Activated naive CD4-positive, alpha-beta T cell treated with anti-CD3 and anti-CD28 coated beads for 36 hours (primary cell): Measurements from ENCODE around the gene HTRA3. TPM values are rescaled to one million over a fixed set of nuclear protein-coding genes. Genes with fewer than 3 reads are reported as not detected.

Experiments used
- CTCF ChIA-PET: fragments of 350-600 bp; sonication (Branson Sonifier 250); formaldehyde crosslinking; loops from one replicate; lab custom pipeline; 2021; ENCODE audit warnings: antibody characterized with exemption; lab: Charles Lee
- DNase-seq: peaks from one replicate; pipeline ENCODE4 v3.0.0-alpha.2; 2020
- H3K27ac Mint-ChIP-seq: one replicate; pipeline ENCODE4 v1.8.0; 2021; ENCODE audit warnings: mild to moderate bottlenecking, mixed read lengths
- H3K27me3 Mint-ChIP-seq: one replicate; pipeline ENCODE4 v1.8.0; 2021; ENCODE audit warnings: low read depth, mixed read lengths
- H3K36me3 Mint-ChIP-seq: one replicate; pipeline ENCODE4 v1.8.0; 2021; ENCODE audit warnings: low read depth, mixed read lengths
- H3K4me1 Mint-ChIP-seq: one replicate; pipeline ENCODE4 v1.8.0; 2021; ENCODE audit warnings: low read depth, mixed read lengths
- H3K4me3 Mint-ChIP-seq: one replicate; pipeline ENCODE4 v1.8.0; 2021; ENCODE audit warnings: mild to moderate bottlenecking, moderate library complexity, mixed read lengths
- H3K9me3 Mint-ChIP-seq: one replicate; pipeline ENCODE4 v1.8.0; 2021; ENCODE audit warnings: mixed read lengths
- intact Hi-C: fragments of 100-400 bp; cut with micrococcal nuclease; formaldehyde crosslinking; loops from one replicate; pipeline ENCODE4 v1.15.1; 2023
- total RNA-seq, 2 experiments: library from RNA; stranded (reverse); gene quantifications; one replicate each; pipeline ENCODE4 v1.2.3, GENCODE V29; 2021

The HTRA3 gene
- total RNA-seq, 2 experiments from 2014 or later = not detected

DNA sequence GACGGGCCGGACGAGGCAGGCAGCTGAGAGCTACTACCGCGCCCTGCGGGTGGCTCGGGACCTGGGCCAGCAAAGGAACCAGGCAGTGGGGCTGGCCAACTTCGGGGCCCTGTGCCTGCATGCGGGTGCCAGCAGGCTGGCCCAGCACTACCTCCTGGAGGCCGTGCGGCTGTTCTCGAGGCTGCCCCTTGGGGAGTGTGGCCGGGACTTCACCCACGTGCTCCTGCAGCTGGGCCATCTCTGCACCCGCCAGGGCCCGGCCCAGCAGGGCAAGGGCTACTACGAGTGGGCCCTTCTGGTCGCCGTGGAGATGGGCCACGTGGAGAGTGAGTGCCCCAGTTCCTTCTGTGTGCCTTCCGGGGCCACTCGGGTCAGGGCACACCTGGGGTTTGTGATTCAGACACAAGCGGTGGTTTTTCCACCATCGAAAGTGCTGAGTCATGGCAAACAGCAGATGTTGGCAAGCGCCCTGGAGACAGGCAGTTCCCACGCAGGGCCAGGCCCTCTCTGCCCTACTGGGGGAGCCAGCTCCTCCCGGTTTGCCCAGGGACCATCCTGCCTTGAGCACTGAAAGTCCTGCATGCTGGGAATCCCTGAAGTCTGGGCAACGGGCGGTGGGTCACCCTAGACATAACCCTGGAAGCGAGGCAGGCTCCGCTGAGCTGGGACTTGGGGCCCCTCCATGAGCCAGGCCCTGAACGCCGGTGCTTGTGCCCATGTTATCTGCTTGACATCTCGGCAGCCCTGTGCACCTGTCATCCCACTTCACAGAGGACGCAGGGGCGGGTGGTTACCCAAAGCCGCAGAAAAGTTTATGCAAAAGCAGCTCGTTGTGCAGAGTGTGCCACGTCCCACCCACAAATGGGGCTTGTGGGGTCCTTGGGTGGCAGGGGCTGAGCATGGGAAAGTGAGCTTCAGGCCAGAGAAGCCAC, 41.0 kb upstream of the HTRA3 start:
- CTCF ChIA-PET = interaction anchor here (0.8 to 2.3 kb wide), 4 partner anchors 11 to 200 kb away, joined by 3 to 10 read pairs (median 4); no protein-coding TSS in a partner anchor
- intact Hi-C loops = loop anchor here (1.0 kb wide), 2 partner anchors 29 to 70 kb away; partner anchors contain the start of genes ABLIM2 and SH3TC1
- Mint-ChIP-seq H3K27me3 (no peaks in the 10 kb centered on the region), H3K27ac (no peak overlapping the region), H3K9me3 (no peaks in the 10 kb centered on the region), H3K4me3 (no peak overlapping the region), H3K4me1 (peaks cover 23% of the 10 kb centered on the region), H3K36me3 (peaks cover 11% of the 10 kb centered on the region)
- DNase-seq = peak; percentile 96

DNA sequence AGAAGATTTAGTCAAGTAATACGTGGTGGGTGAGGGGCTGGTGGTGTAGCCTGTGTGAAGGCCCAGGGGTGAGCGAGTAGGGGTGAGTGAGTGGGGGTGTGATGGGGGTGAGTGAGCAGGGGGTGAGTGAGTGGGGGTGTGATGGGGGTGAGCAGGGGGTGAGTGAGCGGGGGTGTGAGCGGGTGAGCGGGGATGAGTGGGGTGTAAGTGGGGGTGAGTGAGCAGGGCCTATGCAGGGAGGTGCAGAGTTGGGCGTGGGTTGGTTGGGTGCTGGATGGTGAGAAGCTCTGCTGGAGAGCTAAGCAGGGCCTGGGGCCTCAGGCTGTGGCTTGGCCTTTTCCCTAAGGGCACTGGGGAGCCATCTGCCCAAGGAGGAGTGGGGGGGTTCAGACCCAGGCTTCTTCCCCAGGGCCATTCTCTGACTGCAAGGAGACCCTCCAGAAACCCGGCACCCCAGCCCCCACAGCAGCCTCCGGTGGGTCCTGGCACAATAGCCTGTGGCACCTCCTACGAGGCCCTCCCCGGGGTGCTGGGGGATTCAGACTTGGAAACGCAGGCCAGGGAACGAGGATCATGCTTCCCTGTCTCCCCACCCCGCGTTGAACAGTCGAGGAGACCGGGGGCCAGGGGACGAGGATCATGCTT, 40.1 kb upstream of the HTRA3 start:
- Mint-ChIP-seq H3K27ac (no peak overlapping the region), H3K9me3 (no peaks in the 10 kb centered on the region), H3K4me3 (no peak overlapping the region), H3K36me3 (peaks cover 4% of the 10 kb centered on the region), H3K4me1 (peaks cover 23% of the 10 kb centered on the region), H3K27me3 (no peaks in the 10 kb centered on the region)
- DNase-seq = no peak
- intact Hi-C loops = no loop called here
- CTCF ChIA-PET = interaction anchor here (1.0 to 2.3 kb wide), 3 partner anchors 12 to 173 kb away, joined by 3 to 10 read pairs (median 4); no protein-coding TSS in a partner anchor

DNA sequence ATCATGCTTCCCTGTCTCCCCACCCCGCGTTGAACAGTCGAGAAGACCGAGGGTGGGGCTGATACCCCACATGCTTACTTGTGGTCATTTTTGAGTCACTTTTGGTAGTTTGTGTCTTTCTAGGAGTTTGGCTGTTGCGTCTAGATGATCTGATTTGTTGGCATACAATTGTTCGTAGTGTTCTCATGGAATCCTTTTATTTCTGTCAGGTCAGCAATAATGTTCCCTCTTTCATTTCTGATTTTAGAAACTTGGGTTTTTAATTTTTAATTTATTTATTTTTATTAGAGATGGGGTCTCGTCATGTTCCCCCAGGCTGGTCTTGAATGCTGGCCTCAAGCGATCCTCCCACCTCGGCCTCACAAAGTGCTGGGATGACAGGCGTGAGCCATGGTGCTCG, 39.5 kb upstream of the HTRA3 start:
- Mint-ChIP-seq H3K4me1 (peaks cover 19% of the 10 kb centered on the region), H3K36me3 (peaks cover 4% of the 10 kb centered on the region), H3K27me3 (no peaks in the 10 kb centered on the region), H3K4me3 (no peak overlapping the region), H3K27ac (no peak overlapping the region), H3K9me3 (no peaks in the 10 kb centered on the region)
- intact Hi-C loops = no loop called here
- CTCF ChIA-PET = interaction anchor here (2.3 kb wide), 1 partner anchor 12 kb away, joined by 10 read pairs; no protein-coding TSS in a partner anchor
- no peak for DNase-seq

DNA sequence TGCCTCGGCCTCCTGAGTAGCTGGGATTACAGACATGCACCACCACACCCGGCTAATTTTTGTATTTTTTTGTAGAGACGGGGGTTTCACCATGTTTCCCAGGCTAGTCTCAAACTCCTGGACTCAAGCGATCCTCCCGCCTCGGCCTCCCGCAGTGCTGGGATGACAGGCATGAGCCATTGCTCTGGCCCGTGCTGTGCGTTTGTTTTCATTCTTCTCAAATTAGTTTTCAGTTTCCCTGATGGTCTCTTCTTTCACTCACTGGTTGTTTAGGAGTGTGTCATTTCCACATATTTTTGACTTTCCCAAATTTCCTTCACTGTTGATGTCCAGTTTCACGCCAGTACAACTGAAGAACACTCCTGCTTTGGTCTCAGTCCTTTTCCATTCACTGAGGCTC, 38.7 kb upstream of the HTRA3 start:
- CTCF ChIA-PET = interaction anchor here (1.6 kb wide), 1 partner anchor 12 kb away, joined by 6 read pairs; no protein-coding TSS in a partner anchor
- H3K27ac Mint-ChIP-seq = no peak overlapping the region

DNA sequence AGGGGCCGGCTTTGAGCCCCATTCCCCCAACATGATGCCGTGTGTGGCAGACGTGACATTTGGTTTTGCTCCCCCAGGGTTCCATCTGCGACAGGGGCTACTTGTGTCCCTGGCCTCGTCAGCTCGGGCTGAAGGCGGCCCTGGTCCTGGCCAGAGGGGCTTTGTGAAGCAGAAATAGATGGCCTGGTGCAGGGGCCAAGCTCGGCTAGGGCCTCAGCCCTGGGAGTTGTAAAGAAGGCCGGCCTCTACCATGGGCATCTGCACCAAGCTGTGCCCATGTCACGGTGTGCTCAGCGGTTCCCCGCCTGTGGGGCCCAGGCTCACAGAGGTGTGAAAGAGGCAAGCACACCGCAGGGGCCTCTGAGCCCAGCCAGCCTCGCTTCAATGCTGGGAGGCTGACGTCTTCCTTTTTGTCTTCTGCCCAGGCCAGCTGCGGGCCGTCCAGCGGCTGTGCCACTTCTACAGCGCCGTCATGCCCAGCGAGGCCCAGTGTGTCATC, 38.0 kb upstream of the HTRA3 start:
- Mint-ChIP-seq H3K27me3 (no peaks in the 10 kb centered on the region), H3K4me3 (no peak overlapping the region), H3K9me3 (no peaks in the 10 kb centered on the region), H3K36me3 (peaks cover 1% of the 10 kb centered on the region), H3K4me1 (peaks cover 16% of the 10 kb centered on the region), H3K27ac (no peak overlapping the region)
- CTCF ChIA-PET = interaction anchor here (1.6 to 1.7 kb wide), 2 partner anchors 11 to 55 kb away, joined by 4 to 6 read pairs; no protein-coding TSS in a partner anchor
- intact Hi-C loops = no loop called here
- no peak for DNase-seq

More for the DNA sequence above, 38.7 kb upstream of the HTRA3 start:
- DNase-seq = no peak
- Mint-ChIP-seq H3K36me3 (peaks cover 4% of the 10 kb centered on the region), H3K4me1 (peaks cover 18% of the 10 kb centered on the region), H3K27me3 (no peaks in the 10 kb centered on the region), H3K9me3 (no peaks in the 10 kb centered on the region), H3K4me3 (no peak overlapping the region)
- intact Hi-C loops = no loop called here

DNA sequence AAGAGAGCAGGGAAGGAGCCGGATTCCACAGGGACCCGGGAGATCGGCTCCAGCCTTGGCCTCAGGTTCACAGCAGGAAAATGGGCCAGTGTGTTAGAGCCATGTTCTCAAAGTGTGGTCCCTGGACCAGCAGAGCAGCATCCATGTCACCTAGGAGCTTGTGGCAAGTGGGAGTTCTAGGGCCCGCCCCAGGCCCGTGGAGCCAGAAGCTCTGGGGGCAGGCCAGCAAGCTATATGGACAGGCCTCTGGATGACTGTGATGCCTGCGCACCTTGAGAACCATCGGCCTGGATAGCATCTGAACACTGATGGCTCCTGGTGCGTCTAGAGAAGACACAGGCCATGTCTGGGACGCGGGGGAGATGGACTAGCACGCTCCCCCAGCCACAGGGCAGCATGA, 36.8 kb upstream of the HTRA3 start:
- peaks cover 1% of the 10 kb centered on the region for H3K36me3 Mint-ChIP-seq
- no peaks in the 10 kb centered on the region for H3K27me3 Mint-ChIP-seq
- intact Hi-C loops = no loop called here
- H3K4me1 Mint-ChIP-seq = peaks cover 13% of the 10 kb centered on the region
- no peak overlapping the region for H3K4me3 Mint-ChIP-seq
- H3K27ac Mint-ChIP-seq = no peak overlapping the region
- no peak for DNase-seq
- CTCF ChIA-PET = interaction anchor here (1.6 to 1.7 kb wide), 2 partner anchors 10 to 56 kb away, joined by 4 to 6 read pairs; no protein-coding TSS in a partner anchor
- H3K9me3 Mint-ChIP-seq = no peaks in the 10 kb centered on the region

DNA sequence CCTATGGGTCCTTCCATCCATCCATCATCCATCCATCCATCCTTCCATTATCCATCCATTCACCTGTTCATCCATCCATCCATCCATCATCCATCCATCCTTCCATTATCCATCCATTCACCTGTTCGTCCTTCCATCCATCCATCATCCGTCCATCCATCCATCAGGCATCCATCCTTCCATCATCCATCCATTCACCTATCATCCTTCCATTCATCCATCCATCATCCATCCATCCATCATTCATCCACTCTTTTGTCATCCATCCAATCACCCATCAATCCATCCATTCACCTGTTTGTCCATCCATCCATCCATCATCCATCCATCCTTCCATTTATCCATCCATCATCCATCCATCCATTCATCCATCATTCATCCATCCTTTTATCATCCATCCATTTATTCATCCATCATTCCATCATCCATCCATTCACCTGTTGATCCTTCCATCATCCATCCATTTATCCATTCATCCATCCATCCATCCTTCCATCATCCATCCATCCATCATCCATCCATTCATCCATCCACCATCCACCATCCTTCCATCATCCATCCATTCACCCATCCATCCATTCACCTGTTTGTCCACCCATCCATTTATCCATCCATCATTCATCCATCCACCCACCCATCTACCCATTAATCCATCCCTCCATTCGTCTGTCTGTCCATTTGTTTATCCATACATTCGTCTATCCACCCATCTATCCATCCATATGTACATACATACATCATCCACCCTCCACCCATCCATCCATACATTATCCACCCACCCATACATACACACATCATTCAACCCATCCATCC, 35.7 kb upstream of the HTRA3 start:
- peaks cover 1% of the 10 kb centered on the region for H3K36me3 Mint-ChIP-seq
- no peak overlapping the region for H3K27ac Mint-ChIP-seq
- CTCF ChIA-PET = no interaction called here

DNA sequence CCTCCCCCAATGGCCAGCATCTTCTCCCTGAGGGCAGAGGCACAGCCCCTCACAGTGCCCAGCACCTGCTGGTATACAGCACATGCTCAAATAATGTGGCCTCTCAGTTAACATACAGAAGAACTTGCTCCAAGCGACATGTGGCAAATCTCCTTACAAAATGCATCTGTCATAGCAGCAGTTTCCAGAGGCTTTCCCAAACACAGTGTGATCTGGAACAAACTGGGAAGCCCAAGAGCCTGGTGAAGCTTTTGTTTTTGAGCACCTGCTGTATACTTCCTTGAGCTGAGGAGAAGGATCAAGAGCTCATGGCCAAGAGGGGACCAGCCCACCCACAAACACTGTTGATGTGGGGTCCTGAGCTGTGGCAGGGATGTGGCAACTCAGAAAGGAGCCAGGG, 34.8 kb upstream of the HTRA3 start:
- H3K36me3 Mint-ChIP-seq = peaks cover 1% of the 10 kb centered on the region
- no peak overlapping the region for H3K4me3 Mint-ChIP-seq
- H3K27me3 Mint-ChIP-seq = no peaks in the 10 kb centered on the region
- CTCF ChIA-PET = no interaction called here
- H3K9me3 Mint-ChIP-seq = no peaks in the 10 kb centered on the region
- H3K27ac Mint-ChIP-seq = no peak overlapping the region
- intact Hi-C loops = no loop called here
- H3K4me1 Mint-ChIP-seq = no peaks in the 10 kb centered on the region
- no peak for DNase-seq

More for the DNA sequence above, 35.7 kb upstream of the HTRA3 start:
- no peak overlapping the region for H3K4me3 Mint-ChIP-seq
- no peaks in the 10 kb centered on the region for H3K27me3 Mint-ChIP-seq
- no peak for DNase-seq
- peaks cover 3% of the 10 kb centered on the region for H3K4me1 Mint-ChIP-seq
- intact Hi-C loops = no loop called here
- H3K9me3 Mint-ChIP-seq = no peaks in the 10 kb centered on the region

DNA sequence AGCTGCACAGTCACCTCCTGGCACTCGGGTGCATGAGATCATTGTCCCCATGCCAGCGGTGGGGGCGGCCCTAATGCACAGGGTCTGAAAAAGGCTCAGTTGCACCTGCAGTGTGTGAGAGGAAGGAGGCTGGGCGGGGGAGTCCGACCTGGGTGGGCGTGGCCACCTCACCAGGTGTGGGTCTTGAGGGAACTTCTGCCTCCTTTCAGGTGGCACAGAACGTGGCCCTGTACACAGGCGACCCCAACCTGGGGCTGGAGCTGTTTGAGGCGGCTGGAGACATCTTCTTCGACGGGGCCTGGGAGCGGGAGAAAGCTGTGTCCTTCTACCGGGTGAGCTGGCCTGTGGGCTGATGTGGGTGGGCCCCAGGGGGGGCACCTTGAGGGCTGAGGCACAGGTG, 34.3 kb upstream of the HTRA3 start:
- H3K27ac Mint-ChIP-seq = no peak overlapping the region
- DNase-seq = no peak
- CTCF ChIA-PET = interaction anchor here (1.9 kb wide), 1 partner anchor 58 kb away, joined by 10 read pairs; no protein-coding TSS in a partner anchor
- H3K27me3 Mint-ChIP-seq = no peaks in the 10 kb centered on the region
- H3K4me3 Mint-ChIP-seq = no peak overlapping the region
- peaks cover 1% of the 10 kb centered on the region for H3K36me3 Mint-ChIP-seq
- no peaks in the 10 kb centered on the region for H3K9me3 Mint-ChIP-seq
- intact Hi-C loops = no loop called here
- H3K4me1 Mint-ChIP-seq = no peaks in the 10 kb centered on the region

DNA sequence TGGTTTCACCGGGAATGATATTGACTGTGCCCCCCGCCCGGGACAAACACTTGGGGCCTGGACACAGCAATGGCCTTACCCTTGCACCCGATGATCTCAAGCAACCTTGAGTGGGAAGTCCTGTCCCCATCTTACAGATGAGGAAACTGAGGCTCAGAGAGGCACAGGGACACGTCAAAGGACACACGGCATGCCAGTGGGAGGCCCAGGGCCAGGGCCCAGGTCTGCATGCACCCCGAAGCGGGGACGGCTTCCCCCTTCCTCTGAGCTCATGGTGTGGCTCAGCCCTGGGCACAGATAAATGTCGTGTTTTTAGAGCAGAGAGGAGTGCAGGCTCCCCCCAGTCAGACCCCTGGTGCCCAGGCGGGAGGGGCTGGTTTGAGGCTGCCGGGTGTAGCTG, 33.9 kb upstream of the HTRA3 start:
- CTCF ChIA-PET = interaction anchor here (1.9 kb wide), 1 partner anchor 59 kb away, joined by 10 read pairs; no protein-coding TSS in a partner anchor

DNA sequence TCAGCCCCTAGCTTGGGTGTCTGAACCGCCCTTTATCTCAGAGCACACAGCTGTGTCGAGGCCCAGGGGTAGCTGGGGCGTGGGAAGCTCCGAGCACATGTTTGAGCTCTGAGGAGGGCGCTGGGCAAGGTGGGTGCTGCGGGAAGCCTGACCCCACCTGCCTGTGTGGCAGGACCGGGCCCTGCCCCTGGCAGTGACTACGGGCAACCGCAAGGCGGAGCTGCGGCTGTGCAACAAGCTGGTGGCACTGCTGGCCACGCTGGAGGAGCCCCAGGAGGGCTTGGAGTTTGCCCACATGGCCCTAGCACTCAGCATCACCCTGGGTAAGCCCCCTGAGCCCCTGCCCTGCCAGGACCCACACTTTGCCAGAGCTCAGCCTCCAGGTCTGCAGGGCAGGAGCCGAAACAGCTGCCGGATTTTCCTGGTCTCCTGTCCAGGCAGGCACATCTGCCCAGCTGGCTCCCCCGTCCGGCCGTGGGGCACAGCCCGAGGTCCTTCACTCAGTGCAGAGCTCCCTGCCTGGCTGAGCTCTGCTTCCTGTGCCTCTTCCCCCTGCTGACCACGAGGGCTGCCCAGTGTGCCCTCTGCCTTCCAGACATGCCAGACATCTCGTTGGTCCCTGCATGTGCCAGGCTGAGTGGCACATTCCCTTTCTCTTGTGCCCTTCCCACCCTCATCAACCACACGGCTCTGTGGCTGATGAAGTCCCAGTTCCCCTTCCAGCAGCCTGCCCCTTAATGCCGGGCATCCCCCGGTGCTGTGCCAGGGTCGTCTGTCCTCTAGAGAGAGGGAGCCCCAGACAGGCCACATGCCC, 33.2 kb upstream of the HTRA3 start:
- intact Hi-C loops = no loop called here
- no peak for DNase-seq
- Mint-ChIP-seq H3K27ac (no peak overlapping the region), H3K9me3 (no peaks in the 10 kb centered on the region), H3K4me1 (no peaks in the 10 kb centered on the region), H3K36me3 (peaks cover 1% of the 10 kb centered on the region), H3K27me3 (no peaks in the 10 kb centered on the region), H3K4me3 (no peak overlapping the region)
- CTCF ChIA-PET = interaction anchor here (1.9 kb wide), 1 partner anchor 60 kb away, joined by 10 read pairs; no protein-coding TSS in a partner anchor

More for the DNA sequence above, 33.9 kb upstream of the HTRA3 start:
- H3K36me3 Mint-ChIP-seq = peaks cover 1% of the 10 kb centered on the region
- intact Hi-C loops = no loop called here
- H3K27me3 Mint-ChIP-seq = no peaks in the 10 kb centered on the region
- no peaks in the 10 kb centered on the region for H3K9me3 Mint-ChIP-seq
- no peaks in the 10 kb centered on the region for H3K4me1 Mint-ChIP-seq
- no peak overlapping the region for H3K27ac Mint-ChIP-seq
- DNase-seq = no peak
- no peak overlapping the region for H3K4me3 Mint-ChIP-seq
